ENCODE results near the gene TBX10. TPM values are rescaled to one million over a fixed set of nuclear protein-coding genes. Genes with fewer than 3 reads are reported as not detected.
A peak's percentile ranks its signal among the peaks of the same experiment; 100 is the strongest.

TBX10 gene
- total RNA-seq, 1 experiment from 2014 or later = not detected

- no peaks in the 10 kb centered on the region for H4K20me1 ChIP-seq (ENCODE audit: control insufficient read depth, insufficient read depth, insufficient read length)
- H3K14ac ChIP-seq (ENCODE audit: insufficient read depth, low read length) = no peak within 1 kb of the TSS; the same call in 1 of the 2 replicates
- no peak within 1 kb of the TSS for H3K56ac ChIP-seq (ENCODE audit: insufficient read length, low read depth, low read length)
- H3K23ac ChIP-seq (ENCODE audit: insufficient read length, low read depth, low read length) = no peak within 1 kb of the TSS
- H3K27me3 Mint-ChIP-seq (ENCODE audit: low read depth) = peaks cover 29% of the 10 kb centered on the region
- no peak within 1 kb of the TSS for H2AK5ac ChIP-seq (ENCODE audit: insufficient read length, low read length)
- H4K91ac ChIP-seq (ENCODE audit: insufficient read length, low read depth, low read length) = no peak within 1 kb of the TSS
- H3K18ac ChIP-seq (ENCODE audit: insufficient read length, low read depth, low read length) = no peak within 1 kb of the TSS
- peak within 1 kb of the TSS in 1 of 3 experiments; percentile 10; a peak in 1 of 7 replicates for H3K27ac Mint-ChIP-seq
- H3T11ph ChIP-seq (ENCODE audit: low read length) = no peak within 1 kb of the TSS
- TF ChIP-seq CTCF (conservative IDR thresholded peaks at IDR 0.05) = no peak
- no peaks in the 10 kb centered on the region for H3K36me3 Mint-ChIP-seq (ENCODE audit: insufficient read depth in 1 of 3, low read depth in 3 of 3)
- H3K4me2 ChIP-seq (ENCODE audit: insufficient read depth, insufficient read length, low read length) = no peak within 1 kb of the TSS
- H3K79me2 ChIP-seq (ENCODE audit: insufficient read depth, low read length) = no peaks in the 10 kb centered on the region
- H3K9me3 ChIP-seq (ENCODE audit: control insufficient read depth, low read depth, low read length) = no peaks in the 10 kb centered on the region
- H4K5ac ChIP-seq (ENCODE audit: insufficient read length, low read depth, low read length) = no peak within 1 kb of the TSS
- no peak within 1 kb of the TSS for H4K8ac ChIP-seq (replicated peaks; ENCODE audit: insufficient read length, low read depth, low read length)
- H2AFZ ChIP-seq (ENCODE audit: low read length) = no peak within 1 kb of the TSS
- H3K4me1 ChIP-seq (ENCODE audit: insufficient read depth, low read length) = no peaks in the 10 kb centered on the region; the same call in 1 of the 2 replicates
- H3K9me3 Mint-ChIP-seq = peaks cover 0 to 3% of the 10 kb centered on the region in 2 experiments; a peak in 2 of 5 replicates
- no peaks in the 10 kb centered on the region for H3K79me1 ChIP-seq (ENCODE audit: insufficient read depth, low read depth, low read length, poor library complexity, severe bottlenecking)
- no peak within 1 kb of the TSS for H3K9ac ChIP-seq (ENCODE audit: extremely low read depth, insufficient read length, low read length)
- H2BK20ac ChIP-seq (ENCODE audit: low read depth, low read length, poor library complexity, severe bottlenecking) = no peak within 1 kb of the TSS
- no peaks in the 10 kb centered on the region for H3K27me3 ChIP-seq (ENCODE audit: insufficient read depth, low read length)
- H2BK12ac ChIP-seq (ENCODE audit: insufficient read length, low read depth, low read length) = no peak within 1 kb of the TSS
- no peak within 1 kb of the TSS for H2BK5ac ChIP-seq (ENCODE audit: insufficient read length, low read length)
- H3K23me2 ChIP-seq (ENCODE audit: insufficient read length, low read depth, low read length, poor library complexity, severe bottlenecking) = no peaks in the 10 kb centered on the region
- H3K27ac ChIP-seq (ENCODE audit: insufficient read length, low read depth, low read length) = no peak within 1 kb of the TSS
- peaks cover 4 to 13% of the 10 kb centered on the region in 2 experiments for H3K4me1 Mint-ChIP-seq
- no peak within 1 kb of the TSS for H3K4ac ChIP-seq (ENCODE audit: low read depth, low read length)
- no peak for DNase-seq
- H2BK15ac ChIP-seq (ENCODE audit: low read depth, low read length) = no peak within 1 kb of the TSS
- no peak within 1 kb of the TSS for H3K4me3 Mint-ChIP-seq
- WGBS (ENCODE audit: extremely low coverage, insufficient read length, low lambda C conversion rate) = no CpG with 5 or more reads among the region's 8 CpGs
- H2BK120ac ChIP-seq (ENCODE audit: low read depth, low read length, poor library complexity, severe bottlenecking) = no peak within 1 kb of the TSS
Measured at GRCh38 chr11:67674442-67674871, 34.9 kb upstream of the TBX10 start, which contains the start of gene ALDH3B2. Gene ALDH3B2 (minus strand): TSS chr11:67674623. CDS start chr11:67666935, 7,688 bp downstream.

Measured in H9 (cell line).